Kidney tubule cell (primary cell): Measurements from ENCODE around the gene IGFBP2.

ENCODE experiments used
- DNase-seq: peaks from one replicate; pipeline ENCODE4 v3.0.0-alpha.2; 2018; ENCODE audit warnings: low spot score

The IGFBP2 gene

GRCh38 chr2:216683846-216684245 is 50.6 kb downstream of the IGFBP2 start:
- DNase-seq = no peak

- no peak for DNase-seq
These were observed 52.2 kb downstream of the IGFBP2 start for GRCh38 chr2:216685327-216685875.

DNA sequence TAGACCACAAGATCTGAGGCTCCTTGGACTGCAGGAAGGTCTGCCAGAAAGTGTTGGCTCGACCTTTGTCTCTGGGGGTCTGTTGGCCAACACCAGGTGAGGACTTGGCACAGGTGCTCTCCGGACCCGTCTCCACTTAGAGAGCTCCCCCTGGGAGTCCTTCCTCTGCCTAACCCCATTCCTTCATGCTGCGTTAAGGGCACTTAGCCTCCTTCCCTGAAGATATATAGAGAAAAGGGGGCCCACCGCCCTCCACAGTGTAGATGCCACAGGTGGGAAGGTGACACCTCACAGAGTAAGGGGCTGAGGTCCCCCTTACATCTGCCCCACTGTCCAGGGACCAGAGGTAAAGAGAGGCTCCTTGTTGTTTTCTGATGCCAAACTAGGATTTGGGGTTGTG is 53.9 kb downstream of the IGFBP2 start:
- no peak for DNase-seq

DNA sequence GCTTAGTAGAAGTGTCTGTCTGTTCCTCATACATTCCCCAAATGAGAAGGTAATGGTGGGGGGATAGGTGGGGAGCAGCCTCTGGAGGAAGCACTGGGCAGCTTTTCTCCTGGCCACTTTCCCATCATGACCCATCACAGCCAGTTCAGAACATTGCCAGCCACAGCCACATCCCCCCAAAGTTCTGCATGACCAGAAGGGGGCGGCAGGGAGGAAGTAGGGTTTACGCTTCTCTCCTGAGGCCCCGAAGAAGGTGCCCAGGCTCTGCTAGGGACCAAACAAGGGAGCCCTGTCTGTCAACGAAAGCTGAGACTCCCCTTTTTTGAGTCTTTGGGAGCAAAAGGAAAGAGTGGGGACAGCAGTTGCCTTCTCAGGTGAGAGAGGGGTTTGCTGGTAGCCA is 54.4 kb downstream of the IGFBP2 start:
- DNase-seq = no peak

- no peak for DNase-seq
These were observed 55.6 kb downstream of the IGFBP2 start for GRCh38 chr2:216688731-216689340.

GRCh38 chr2:216689397-216689796 is 56.2 kb downstream of the IGFBP2 start:
- DNase-seq = no peak

DNA sequence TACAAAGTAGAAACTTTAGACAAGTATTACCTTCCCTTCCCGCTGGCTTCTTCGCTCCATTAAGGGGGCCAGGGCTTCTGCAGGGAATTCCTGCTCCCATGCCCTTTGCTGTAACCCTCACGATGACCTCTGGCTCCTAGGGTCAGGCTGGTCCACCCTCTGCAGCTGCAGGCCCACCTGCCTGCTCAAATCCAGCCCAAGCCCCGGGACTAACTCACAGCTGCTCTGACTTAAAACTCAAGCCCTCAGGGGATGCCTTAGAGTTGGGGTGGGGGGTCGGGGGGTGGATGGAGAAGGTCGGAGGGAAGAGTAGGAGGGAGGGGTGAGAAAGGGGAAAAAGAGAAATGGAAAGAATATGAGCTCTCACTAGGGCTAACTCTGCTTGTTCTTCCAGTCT is 57.2 kb downstream of the IGFBP2 start:
- no peak for DNase-seq

DNA sequence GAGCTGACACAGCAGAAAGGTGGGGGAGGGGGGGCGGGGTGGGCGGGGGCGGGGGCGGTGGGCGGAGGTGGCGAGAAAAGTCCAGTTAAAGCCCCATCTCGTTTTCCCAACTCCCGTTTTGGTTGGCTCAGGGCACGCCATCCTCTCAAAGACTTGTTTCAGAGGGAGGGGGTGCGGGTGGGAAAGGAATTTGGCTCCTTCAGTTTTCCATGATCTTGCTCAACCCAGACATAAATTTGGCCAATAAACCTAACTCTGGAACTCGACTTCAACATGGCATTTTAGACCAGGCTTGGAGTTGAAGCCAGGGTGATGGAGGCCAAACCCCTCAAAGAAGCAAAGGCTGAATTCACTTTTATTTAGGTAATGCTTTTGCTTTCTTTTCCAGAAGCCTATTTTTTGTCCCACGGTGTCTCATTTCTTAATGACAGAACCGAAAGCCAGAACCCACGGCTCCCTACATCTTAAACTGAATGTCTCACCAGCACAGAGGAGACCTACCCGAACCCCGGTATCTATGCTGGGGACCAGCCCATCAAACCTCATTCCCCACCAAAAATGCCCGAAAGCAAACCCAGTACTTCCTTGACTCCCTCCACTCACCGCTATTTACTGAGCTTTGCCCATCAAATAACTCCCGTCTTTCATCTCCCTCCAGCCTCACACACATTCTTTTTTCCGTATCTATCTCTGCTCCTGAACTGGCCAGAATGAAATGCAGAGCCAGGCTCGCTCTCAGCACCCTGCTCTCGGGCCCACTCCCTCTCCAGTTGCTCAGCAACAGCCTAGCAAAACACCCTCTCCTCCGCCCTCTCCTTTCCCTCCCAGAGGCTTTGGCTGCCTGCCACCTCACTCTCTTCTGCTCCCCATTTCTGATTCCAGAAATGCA is 57.9 kb downstream of the IGFBP2 start:
- DNase-seq = peak; percentile 77

GRCh38 chr2:216692636-216693413 is 59.6 kb downstream of the IGFBP2 start:
- DNase-seq = peak; percentile 78

GRCh38 chr2:216693414-216694080 is 60.3 kb downstream of the IGFBP2 start:
- no peak for DNase-seq

- DNase-seq = peak; percentile 52
These were observed 61.0 kb downstream of the IGFBP2 start for GRCh38 chr2:216694082-216694825.

DNA sequence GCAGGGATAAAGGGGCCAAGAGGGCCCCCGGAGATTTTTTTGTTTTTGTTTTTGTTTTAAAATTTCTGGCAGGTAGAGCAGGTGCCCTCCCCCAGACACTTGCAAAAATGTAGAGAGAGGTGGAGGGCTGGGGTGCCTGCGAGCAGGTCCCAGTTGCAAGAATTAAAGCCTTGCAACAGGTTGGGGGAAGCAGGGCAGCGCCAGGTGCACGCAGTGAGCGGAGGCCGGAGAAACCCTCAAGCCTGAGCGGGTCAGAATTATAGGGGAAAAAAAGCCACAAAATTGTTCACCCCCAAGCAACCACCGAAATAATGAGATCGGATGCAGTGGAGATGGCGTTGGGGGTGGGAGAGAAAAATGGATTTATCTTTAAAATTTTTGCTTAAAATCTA is 61.6 kb downstream of the IGFBP2 start:
- DNase-seq = no peak

GRCh38 chr2:216695401-216695821 is 62.2 kb downstream of the IGFBP2 start, which contains the start of gene IGFBP5:
IGFBP5 (minus strand) TSS chr2:216695549; CDS start chr2:216694775, 774 bp downstream.
- DNase-seq = peak; percentile 60

DNA sequence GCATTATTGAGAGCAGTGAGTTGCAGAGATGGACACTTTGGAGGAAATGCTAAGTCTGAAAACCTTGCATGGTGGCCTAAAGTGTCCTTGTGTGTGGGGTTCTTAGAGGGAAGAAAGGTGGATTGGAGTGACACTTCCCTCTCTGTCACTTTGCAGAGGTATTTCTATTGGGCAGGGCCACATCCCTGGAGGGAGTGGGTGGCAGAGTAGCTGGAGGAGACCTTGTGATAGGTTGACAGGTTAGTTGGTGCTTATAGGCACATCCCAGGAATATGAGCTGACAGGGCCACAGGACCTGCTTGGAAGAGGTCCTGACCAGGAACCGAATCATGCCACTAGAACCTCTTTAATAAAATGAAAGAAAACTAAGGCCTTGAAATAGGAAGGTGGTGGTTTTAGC is 63.1 kb downstream of the IGFBP2 start:
- no peak for DNase-seq

GRCh38 chr2:216696751-216697560 is 63.7 kb downstream of the IGFBP2 start:
- DNase-seq = peak; percentile 69

GRCh38 chr2:216698293-216698692 is 65.1 kb downstream of the IGFBP2 start:
- DNase-seq = no peak

GRCh38 chr2:216698895-216699294 is 65.7 kb downstream of the IGFBP2 start:
- DNase-seq = peak; percentile 75

GRCh38 chr2:216700088-216700567 is 66.9 kb downstream of the IGFBP2 start:
- no peak for DNase-seq

- DNase-seq = no peak
These were observed 67.6 kb downstream of the IGFBP2 start for GRCh38 chr2:216700781-216701180.

- DNase-seq = no peak
These were observed 68.3 kb downstream of the IGFBP2 start for GRCh38 chr2:216701544-216701943.
